Measurements from ENCODE around the gene ACAN.

Gene ACAN

GRCh38 chr15:88802250-88802990 lies 816 bp upstream of the ACAN start:
- DNase-seq (ENCODE audit: low spot score), result no peak

GRCh38 chr15:88802991-88803240 lies 320 bp upstream of the ACAN start:
- no peak for DNase-seq (ENCODE audit: low spot score)

- DNase-seq (ENCODE audit: low spot score), result no peak
Observed at GRCh38 chr15:88803920-88804247, 648 bp downstream of the ACAN start.

GRCh38 chr15:88804257-88804656 lies 1.0 kb downstream of the ACAN start:
- DNase-seq (ENCODE audit: low spot score), result no peak

GRCh38 chr15:88805031-88805780 lies 2.0 kb downstream of the ACAN start:
- no peak for DNase-seq (ENCODE audit: low spot score)

- DNase-seq (ENCODE audit: low spot score), result no peak
Observed at GRCh38 chr15:88810446-88810845, 7.2 kb downstream of the ACAN start.

- DNase-seq (ENCODE audit: low spot score), result no peak
Observed at GRCh38 chr15:88812133-88812532, 8.9 kb downstream of the ACAN start.

GRCh38 chr15:88813960-88814359 lies 10.7 kb downstream of the ACAN start:
- DNase-seq (ENCODE audit: low spot score), result no peak

- no peak for DNase-seq (ENCODE audit: low spot score)
Observed at GRCh38 chr15:88814393-88814792, 11.2 kb downstream of the ACAN start.

GRCh38 chr15:88818920-88819319 lies 15.7 kb downstream of the ACAN start:
- DNase-seq (ENCODE audit: low spot score), result no peak

GRCh38 chr15:88821993-88822392 lies 18.8 kb downstream of the ACAN start:
- no peak for DNase-seq (ENCODE audit: low spot score)

GRCh38 chr15:88828791-88829190 lies 25.6 kb downstream of the ACAN start:
- DNase-seq (ENCODE audit: low spot score), result no peak

GRCh38 chr15:88830016-88830415 lies 26.8 kb downstream of the ACAN start:
- no peak for DNase-seq (ENCODE audit: low spot score)

GRCh38 chr15:88832820-88833730 lies 29.8 kb downstream of the ACAN start:
- no peak for DNase-seq (ENCODE audit: low spot score)

- no peak for DNase-seq (ENCODE audit: low spot score)
Observed at GRCh38 chr15:88833731-88834100, 30.5 kb downstream of the ACAN start.

GRCh38 chr15:88834211-88834812 lies 31.1 kb downstream of the ACAN start:
- peak; percentile 73 for DNase-seq (ENCODE audit: low spot score)

GRCh38 chr15:88835119-88835518 lies 31.9 kb downstream of the ACAN start:
- DNase-seq (ENCODE audit: low spot score), result no peak

GRCh38 chr15:88835646-88836045 lies 32.4 kb downstream of the ACAN start:
- DNase-seq (ENCODE audit: low spot score), result no peak

- no peak for DNase-seq (ENCODE audit: low spot score)
Observed at GRCh38 chr15:88838667-88839066, 35.4 kb downstream of the ACAN start.

GRCh38 chr15:88839146-88839545 lies 35.9 kb downstream of the ACAN start:
- no peak for DNase-seq (ENCODE audit: low spot score)

- no peak for DNase-seq (ENCODE audit: low spot score)
Observed at GRCh38 chr15:88839961-88840360, 36.7 kb downstream of the ACAN start.

GRCh38 chr15:88841236-88841635 lies 38.0 kb downstream of the ACAN start:
- DNase-seq (ENCODE audit: low spot score), result no peak

GRCh38 chr15:88842156-88842555 lies 38.9 kb downstream of the ACAN start:
- DNase-seq (ENCODE audit: low spot score), result no peak
